HL-60 (cell line): Measurements from ENCODE around the gene ZFYVE9.

Source experiments
- CTCF ChIP-seq: IDR thresholded peaks from one replicate; pipeline ENCODE4 v1.5.1; 2011; ENCODE audit warnings: low read length, control low read depth, inconsistent platforms; ENCODE audit not compliant: insufficient read depth
- GABPA ChIP-seq: IDR thresholded peaks from 2 replicates; pipeline ENCODE4 v1.6.1; 2012; ENCODE audit warnings: low read depth
- POLR2AphosphoS5 ChIP-seq: IDR thresholded peaks from 2 replicates; pipeline ENCODE4 v1.6.1; 2012; ENCODE audit warnings: low read depth
- REST ChIP-seq: IDR thresholded peaks from 2 replicates; pipeline ENCODE4 v1.6.1; 2012; ENCODE audit warnings: low read depth; ENCODE audit not compliant: insufficient replicate concordance
- SPI1 ChIP-seq: IDR thresholded peaks from 2 replicates; pipeline ENCODE4 v1.6.1; 2012; ENCODE audit warnings: low read depth, mild to moderate bottlenecking, borderline replicate concordance

GRCh38 chr1:52158218-52158617 is 16.3 kb downstream of the ZFYVE9 start:
- TF ChIP-seq POLR2AphosphoS5 (no peak), CTCF (no peak), REST (no peak), GABPA (no peak), SPI1 (no peak)
